Right cardiac atrium (tissue), 5 donors: ENCODE data around the gene ALK. TPM values are rescaled to one million over a fixed set of nuclear protein-coding genes. Genes with fewer than 3 reads are reported as not detected.

ENCODE experiments used
- ATAC-seq, 2 donors: fragments of 200-7000 bp; cut with Tn5 transposase; one replicate each; pipeline versions ENCODE4 v1.8.0 to v1.9.1; 2020; ENCODE audit warnings: moderate library complexity in 2 of 2, mild to moderate bottlenecking in 1 of 2
- DNase-seq, 3 donors: peaks; one replicate each; pipeline ENCODE4 v3.0.0-alpha.2; 2020
- H3K27ac ChIP-seq: one replicate; pipeline ENCODE4 v1.5.1; 2013; ENCODE audit warnings: mild to moderate bottlenecking, low read length, control low read depth, moderate library complexity
- H3K27me3 ChIP-seq: one replicate; pipeline ENCODE4 v1.6.1; 2013; ENCODE audit not compliant: control insufficient read depth, insufficient read depth
- H3K4me1 ChIP-seq: one replicate; pipeline ENCODE4 v1.6.1; 2013; ENCODE audit warnings: low read length; ENCODE audit not compliant: control insufficient read depth, insufficient read depth
- H3K4me3 ChIP-seq: one replicate; pipeline ENCODE4 v1.5.1; 2013; ENCODE audit warnings: low read length, control low read depth
- H3K9me3 ChIP-seq: one replicate; pipeline ENCODE4 v1.6.1; 2013; ENCODE audit warnings: low read length; ENCODE audit not compliant: control insufficient read depth
- WGBS: extraction: QIAGEN DNeasy Blood & Tissue Kit; methylation state at CpG from one replicate; pipeline ENCODE4 v1.1.7; 2013; 5-methylcytosine and 5-hydroxymethylcytosine counted together
- intact Hi-C, 4 donors: fragments of 100-400 bp; cut with DNase I; formaldehyde crosslinking; loops; one replicate each; pipeline versions ENCODE4 v1.11.0 to v1.14.0; 2022 to 2023
- polyA plus RNA-seq: library from polyadenylated mRNA; stranded (reverse); fragments of 200-250 nt; gene quantifications from one replicate; pipeline ENCODE4 v1.2.3, GENCODE V29; 2013
- total RNA-seq, 4 donors: library from RNA; stranded (reverse); fragmentation: NEBNext Ultra II Directional; extraction: Animal tissue kit (Norgen Biotek cat#: 25700); gene quantifications; one replicate each; pipeline ENCODE4 v1.2.1, GENCODE V29; 2021
- donor health status: healthy with polysubstance abuse.
- donor health status: DM: no; HTN: yes; CAD: no.
- donor health status: DM: no; HTN: no; CAD: no.
- donor health status: DM: no; HTN: yes; CAD: no; lungs with severe emphysema.
- donor health status: DM: yes; HTN: yes; CAD: no.

Gene ALK
- total and polyA plus RNA-seq, 5 donors: 0.05 to 0.17 (median 0.10) TPM; not detected in 1

DNA sequence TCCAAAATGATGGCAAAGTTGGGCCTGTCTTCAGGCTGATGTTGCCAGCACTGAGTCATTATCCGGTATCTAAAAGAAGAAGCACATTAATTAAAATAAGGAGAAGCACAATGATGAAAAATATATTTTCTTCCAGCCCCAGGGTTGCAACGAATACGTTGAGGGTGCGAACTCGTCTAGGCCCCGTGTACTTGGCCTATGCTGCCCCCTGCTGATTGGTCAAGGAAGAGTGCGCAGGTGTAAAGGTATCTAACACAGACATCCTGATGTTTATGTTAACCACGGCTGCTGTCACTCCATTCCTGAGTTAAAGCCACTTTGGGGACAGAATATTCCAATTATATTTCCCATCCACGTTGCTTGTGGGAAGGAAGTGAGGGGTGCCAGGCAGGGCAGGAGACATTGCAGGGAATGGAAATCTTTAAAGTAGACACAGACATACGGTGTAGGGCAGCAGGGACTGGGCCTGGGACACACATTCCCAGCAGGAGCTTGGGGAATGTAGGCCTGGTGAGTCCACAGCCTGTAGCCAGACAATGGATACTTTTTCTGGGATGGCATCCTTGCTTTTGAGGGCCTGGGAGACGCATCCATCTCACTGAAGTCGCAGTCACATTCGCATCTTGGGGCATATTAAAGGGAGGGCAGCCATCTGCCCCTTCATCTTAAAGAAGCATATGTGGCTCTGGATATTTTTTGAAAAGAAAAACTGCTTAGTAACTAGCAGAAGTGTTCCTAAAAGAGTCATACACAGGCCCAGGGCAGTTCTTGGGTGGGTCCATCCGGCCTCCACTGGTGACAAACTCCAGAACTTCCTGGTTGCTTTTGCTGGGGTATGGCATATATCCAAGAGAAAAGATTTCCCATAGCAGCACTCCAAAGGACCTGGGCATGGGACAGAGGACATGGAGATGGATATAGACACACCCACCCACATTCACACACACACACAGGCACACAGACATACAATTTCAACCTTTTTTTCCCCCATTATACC is 724.3 kb downstream of the ALK start:
- Histone ChIP-seq H3K27ac (no peak overlapping the region), H3K27me3 (no peaks in the 10 kb centered on the region), H3K4me1 (no peaks in the 10 kb centered on the region), H3K4me3 (no peak overlapping the region), H3K9me3 (no peaks in the 10 kb centered on the region)
- DNase-seq: peak; percentile 53 to 85 (median 75)
- peak; percentile 86 to 95 for ATAC-seq
- WGBS: 32% methylated on average over 14 of the region's 14 CpGs
- intact Hi-C loops: loop anchor here (1.0 to 5.0 kb wide), 3 partner anchors 238 to 240 kb away; no protein-coding TSS in a partner anchor

DNA sequence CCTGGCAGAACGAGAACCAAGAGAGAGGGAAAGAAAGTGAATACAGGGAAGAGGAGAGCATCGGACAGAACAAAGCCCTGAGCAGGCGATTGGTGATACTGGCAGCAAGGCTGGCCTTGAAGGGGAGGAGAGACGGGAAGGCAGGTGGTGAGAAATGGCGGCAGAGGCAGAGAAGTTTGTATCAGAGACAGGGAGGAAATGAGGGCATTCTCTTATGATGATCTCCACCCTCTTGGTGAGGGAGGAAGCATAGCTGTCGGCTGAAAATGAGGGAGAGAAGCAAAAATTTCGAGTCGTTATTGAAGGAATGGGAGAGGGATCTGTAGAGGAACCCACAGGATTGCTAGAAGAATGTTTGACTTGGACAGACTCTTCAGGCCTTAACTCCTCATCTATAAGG is 725.6 kb downstream of the ALK start:
- intact Hi-C loops: loop anchor here (1.0 to 5.0 kb wide), 3 partner anchors 237 to 238 kb away; no protein-coding TSS in a partner anchor
- WGBS: 75% methylated on average over 8 of the region's 8 CpGs

DNA sequence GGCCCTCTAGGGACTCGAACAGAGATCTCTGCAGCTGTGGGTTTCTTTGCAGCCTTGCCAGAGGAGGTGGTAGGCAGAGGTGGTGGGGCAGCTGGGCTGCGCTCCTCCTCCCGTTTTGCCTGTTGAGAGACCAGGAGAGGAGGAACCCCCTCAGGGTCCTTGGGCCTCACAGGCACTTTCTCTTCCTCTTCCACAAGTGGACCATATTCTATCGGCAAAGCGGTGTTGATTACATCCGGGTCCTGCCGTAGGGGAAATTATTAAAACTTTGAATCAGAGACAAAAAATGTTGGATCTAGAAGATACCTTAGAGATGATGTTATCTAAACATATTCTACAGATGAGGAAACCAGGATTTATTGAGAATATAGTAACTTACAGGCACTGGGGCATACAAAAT is 727.7 kb downstream of the ALK start:
- intact Hi-C loops: no loop called here
- ATAC-seq (no peak), DNase-seq (no peak)
- no peaks in the 10 kb centered on the region for H3K9me3 ChIP-seq
- no peaks in the 10 kb centered on the region for H3K4me1 ChIP-seq
- no peak overlapping the region for H3K27ac ChIP-seq
- H3K27me3 ChIP-seq: no peaks in the 10 kb centered on the region
- H3K4me3 ChIP-seq: no peak overlapping the region
- 85% methylated on average over 7 of the region's 7 CpGs for WGBS

More for the DNA sequence above, 725.6 kb downstream of the ALK start:
- ATAC-seq: no peak
- Histone ChIP-seq H3K4me3 (no peak overlapping the region), H3K27ac (no peak overlapping the region), H3K27me3 (no peaks in the 10 kb centered on the region), H3K9me3 (no peaks in the 10 kb centered on the region), H3K4me1 (no peaks in the 10 kb centered on the region)
- DNase-seq: no peak

DNA sequence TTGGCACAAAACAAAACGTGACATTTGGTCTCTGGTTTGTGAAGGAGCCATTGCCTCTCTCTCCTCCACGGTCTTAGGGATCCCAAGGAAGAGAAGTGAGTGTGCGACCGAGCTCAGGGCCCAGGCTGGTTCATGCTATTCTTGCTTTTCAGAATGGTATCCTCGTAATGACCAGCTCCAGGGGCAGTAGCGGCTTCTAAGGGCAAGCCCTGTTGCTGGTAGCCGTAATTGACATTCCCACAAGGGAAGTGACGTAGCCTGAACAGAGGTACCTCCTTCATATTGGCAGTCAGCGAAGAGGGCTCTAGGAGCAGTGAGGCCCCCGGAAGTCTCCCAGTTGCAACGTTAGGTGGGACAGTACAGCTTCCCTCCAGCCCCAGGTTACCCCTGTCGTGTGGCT is 728.3 kb downstream of the ALK start:
- H3K27ac ChIP-seq: no peak overlapping the region
- H3K27me3 ChIP-seq: no peaks in the 10 kb centered on the region
- ATAC-seq: no peak
- no peak for DNase-seq
- WGBS: 86% methylated on average over 12 of the region's 12 CpGs
- no peak overlapping the region for H3K4me3 ChIP-seq
- H3K9me3 ChIP-seq: no peaks in the 10 kb centered on the region
- intact Hi-C loops: no loop called here
- no peaks in the 10 kb centered on the region for H3K4me1 ChIP-seq

DNA sequence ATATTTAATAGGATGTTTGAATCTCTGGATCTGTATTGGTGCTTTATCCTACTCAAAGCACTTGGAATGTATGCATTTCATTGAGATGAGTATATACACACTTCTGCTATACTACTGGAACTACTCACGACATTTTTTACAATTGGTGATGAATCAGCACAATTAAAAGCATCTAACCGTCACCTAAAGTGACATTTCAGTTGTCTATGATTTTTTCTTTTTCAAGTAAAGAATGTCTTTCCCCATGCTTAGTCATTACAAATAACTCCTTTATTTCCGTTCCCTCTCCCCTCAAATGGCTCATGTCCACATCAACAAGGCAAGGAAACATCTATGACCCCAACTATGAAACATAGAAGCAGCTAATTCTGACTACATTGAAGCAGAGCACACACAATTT is 728.9 kb downstream of the ALK start:
- ATAC-seq: no peak
- intact Hi-C loops: no loop called here
- Histone ChIP-seq H3K4me3 (no peak overlapping the region), H3K27ac (no peak overlapping the region), H3K27me3 (no peaks in the 10 kb centered on the region), H3K9me3 (no peaks in the 10 kb centered on the region), H3K4me1 (no peaks in the 10 kb centered on the region)
- WGBS: 73% methylated on average over 3 of the region's 3 CpGs
- no peak for DNase-seq

DNA sequence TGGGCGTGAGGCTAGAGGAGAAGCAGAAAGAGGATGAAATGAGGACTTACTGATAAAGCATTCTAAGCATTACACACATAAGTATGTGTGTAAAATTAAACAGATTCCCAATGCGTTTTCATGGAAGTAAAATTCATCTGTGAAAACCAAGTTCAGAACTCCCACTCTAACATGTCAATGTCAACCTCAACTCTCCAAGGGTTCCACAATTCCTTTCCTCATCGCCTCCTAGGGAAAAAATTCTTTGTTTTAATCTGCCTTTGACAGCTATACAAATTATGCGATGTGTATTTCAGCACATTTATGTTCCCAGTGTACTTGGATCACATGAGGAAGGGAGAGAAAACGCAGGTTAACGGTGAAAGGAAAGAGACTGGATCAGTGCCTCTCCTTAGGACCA is 729.6 kb downstream of the ALK start:
- DNase-seq (no peak), ATAC-seq (no peak)
- Histone ChIP-seq H3K27me3 (no peaks in the 10 kb centered on the region), H3K9me3 (no peaks in the 10 kb centered on the region), H3K4me1 (no peaks in the 10 kb centered on the region), H3K4me3 (no peak overlapping the region), H3K27ac (no peak overlapping the region)
- intact Hi-C loops: no loop called here
- 86% methylated on average over 6 of the region's 6 CpGs for WGBS

DNA sequence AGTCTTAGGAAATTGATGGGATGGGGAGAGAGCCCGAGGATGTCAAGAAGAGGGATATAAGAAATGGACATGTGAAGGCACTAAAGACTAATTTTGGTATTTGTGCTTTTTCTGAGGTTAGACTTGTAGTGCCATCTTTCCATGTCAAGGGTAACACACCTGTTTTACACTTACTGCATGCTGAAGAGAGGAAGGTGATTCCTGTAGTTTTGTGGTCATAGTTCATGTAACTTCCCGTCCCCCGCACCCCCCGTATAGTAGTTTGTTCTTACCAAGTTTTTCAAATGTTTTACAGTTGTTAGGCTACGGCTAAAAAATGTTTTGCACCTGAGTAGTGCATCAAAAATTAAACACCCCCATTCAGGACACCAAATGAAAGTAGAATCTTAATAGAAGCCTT is 732.3 kb downstream of the ALK start:
- Histone ChIP-seq H3K4me1 (no peaks in the 10 kb centered on the region), H3K9me3 (no peaks in the 10 kb centered on the region), H3K27ac (no peak overlapping the region), H3K27me3 (no peaks in the 10 kb centered on the region), H3K4me3 (no peak overlapping the region)
- no peak for DNase-seq
- intact Hi-C loops: no loop called here
- no peak for ATAC-seq
- 89% methylated on average over 5 of the region's 5 CpGs for WGBS

DNA sequence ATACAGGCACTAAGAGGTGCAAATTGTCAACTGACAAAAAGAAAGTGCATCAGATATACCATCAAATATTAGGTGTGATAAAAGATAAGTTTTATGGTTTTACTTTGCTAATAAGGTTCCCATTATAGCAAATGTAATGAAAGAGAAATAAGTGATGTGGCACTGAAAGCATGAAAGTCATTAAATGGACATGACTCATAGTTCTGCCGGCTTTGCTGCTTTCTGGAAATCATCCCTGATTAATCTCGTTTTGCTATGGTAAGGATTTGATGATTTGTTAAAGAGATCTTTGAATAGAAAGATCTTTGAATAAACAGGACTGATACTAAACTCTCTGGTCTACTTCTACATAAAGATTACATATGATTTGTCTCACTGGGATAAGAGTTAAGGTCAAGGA is 733.5 kb downstream of the ALK start:
- WGBS: 59% methylated on average over 2 of the region's 2 CpGs
- Histone ChIP-seq H3K4me1 (no peaks in the 10 kb centered on the region), H3K27me3 (no peaks in the 10 kb centered on the region), H3K27ac (no peak overlapping the region), H3K4me3 (no peak overlapping the region), H3K9me3 (no peaks in the 10 kb centered on the region)
- intact Hi-C loops: no loop called here
- ATAC-seq (no peak), DNase-seq (no peak)

DNA sequence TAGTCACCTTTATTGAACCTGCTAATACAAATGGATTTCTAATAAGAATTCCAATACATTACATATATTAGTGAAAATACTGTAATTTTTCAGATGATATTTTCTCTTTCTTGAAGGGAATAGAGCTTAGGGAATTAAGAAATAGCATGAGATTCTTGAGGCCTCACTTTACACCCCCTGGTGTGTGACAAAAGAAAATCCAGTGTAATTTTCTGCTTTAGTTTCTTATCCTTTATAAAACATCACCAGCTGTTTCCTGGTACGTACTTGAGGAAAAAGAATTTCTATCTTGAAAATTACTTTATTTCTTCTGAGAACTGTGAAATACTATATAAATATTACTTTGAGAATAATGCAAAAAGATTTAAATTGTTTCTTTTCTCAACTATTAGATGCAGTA is 734.6 kb downstream of the ALK start:
- ATAC-seq (no peak), DNase-seq (no peak)
- Histone ChIP-seq H3K4me3 (no peak overlapping the region), H3K27ac (no peak overlapping the region), H3K4me1 (no peaks in the 10 kb centered on the region), H3K27me3 (no peaks in the 10 kb centered on the region), H3K9me3 (no peaks in the 10 kb centered on the region)
- WGBS: 70% methylated on average over 1 of the region's 1 CpG
- intact Hi-C loops: no loop called here

DNA sequence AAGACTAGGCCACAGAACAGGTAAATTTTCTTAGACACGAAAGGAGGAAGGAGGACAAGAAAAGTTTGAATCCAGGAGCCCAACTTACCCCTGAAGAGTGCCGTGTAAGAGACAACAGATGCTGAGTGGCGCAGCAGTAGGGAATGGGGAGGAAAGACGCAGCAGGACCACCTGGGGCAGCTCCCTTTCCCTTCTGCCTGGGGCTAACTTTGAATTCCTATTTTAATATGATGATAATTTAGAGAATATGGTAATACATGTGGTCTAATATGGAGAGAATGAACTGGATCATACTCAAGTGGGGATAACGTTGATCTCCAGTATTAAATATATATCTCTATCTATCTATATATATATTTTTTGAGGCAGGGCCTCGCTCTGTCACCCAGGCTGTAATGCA is 736.9 kb downstream of the ALK start:
- no peak overlapping the region for H3K4me3 ChIP-seq
- no peaks in the 10 kb centered on the region for H3K4me1 ChIP-seq
- no peaks in the 10 kb centered on the region for H3K9me3 ChIP-seq
- no peaks in the 10 kb centered on the region for H3K27me3 ChIP-seq
- no peak for ATAC-seq
- 89% methylated on average over 6 of the region's 6 CpGs for WGBS
- intact Hi-C loops: no loop called here
- no peak overlapping the region for H3K27ac ChIP-seq
- DNase-seq: no peak

DNA sequence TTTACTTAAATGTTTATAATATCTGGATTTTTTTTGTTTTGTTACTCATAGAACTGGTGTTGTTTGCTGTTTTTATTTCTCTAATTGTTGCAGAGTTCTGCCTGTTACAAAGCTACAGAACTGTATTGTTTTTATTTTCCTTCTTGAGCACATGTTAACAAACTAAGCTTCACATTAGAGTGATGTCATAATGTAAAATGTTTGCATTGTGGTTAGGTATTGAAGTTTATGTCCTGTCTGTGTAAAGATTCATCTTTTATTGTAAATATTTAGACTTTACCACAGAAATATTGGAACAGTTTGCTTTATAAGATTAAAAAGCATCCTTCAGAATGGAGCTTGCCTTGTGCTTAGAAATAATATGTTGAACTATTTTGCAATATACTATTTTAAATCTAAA is 738.5 kb downstream of the ALK start:
- H3K27ac ChIP-seq: no peak overlapping the region
- intact Hi-C loops: no loop called here
- ATAC-seq (no peak), DNase-seq (no peak)
- no peaks in the 10 kb centered on the region for H3K27me3 ChIP-seq
- no peaks in the 10 kb centered on the region for H3K9me3 ChIP-seq
- H3K4me3 ChIP-seq: no peak overlapping the region
- no peaks in the 10 kb centered on the region for H3K4me1 ChIP-seq
